GM12873 (cell line): ENCODE data around the gene MGLL.

Source experiments
- CTCF ChIP-seq: IDR thresholded peaks from 2 replicates; pipeline ENCODE4 v1.5.1; 2012; ENCODE audit warnings: low read depth, mild to moderate bottlenecking, moderate library complexity, low read length, control low read depth; ENCODE audit not compliant: insufficient read depth; ENCODE audit errors: missing control alignments

MGLL gene

GRCh38 chr3:127809611-127810010 is 12.7 kb downstream of the MGLL start:
- no peak for TF ChIP-seq CTCF

- no peak for TF ChIP-seq CTCF
These were observed 13.1 kb downstream of the MGLL start for GRCh38 chr3:127809211-127809610.

GRCh38 chr3:127808197-127808596 is 14.1 kb downstream of the MGLL start:
- TF ChIP-seq CTCF, result no peak

GRCh38 chr3:127805026-127805753 is 17.1 kb downstream of the MGLL start:
- no peak for TF ChIP-seq CTCF

- no peak for TF ChIP-seq CTCF
These were observed 18.2 kb downstream of the MGLL start for GRCh38 chr3:127804141-127804540.

GRCh38 chr3:127803619-127804018 is 18.7 kb downstream of the MGLL start:
- no peak for TF ChIP-seq CTCF

GRCh38 chr3:127802606-127803005 is 19.7 kb downstream of the MGLL start:
- TF ChIP-seq CTCF, result no peak
